CD4-positive, alpha-beta T cell treated with Interleukin-10 for 1 hour (primary cell): Measurements from ENCODE around the gene HSPA4L.

Experiments used
- DNase-seq: peaks from one replicate; pipeline ENCODE4 v3.0.0-alpha.2; 2020

HSPA4L gene

DNA sequence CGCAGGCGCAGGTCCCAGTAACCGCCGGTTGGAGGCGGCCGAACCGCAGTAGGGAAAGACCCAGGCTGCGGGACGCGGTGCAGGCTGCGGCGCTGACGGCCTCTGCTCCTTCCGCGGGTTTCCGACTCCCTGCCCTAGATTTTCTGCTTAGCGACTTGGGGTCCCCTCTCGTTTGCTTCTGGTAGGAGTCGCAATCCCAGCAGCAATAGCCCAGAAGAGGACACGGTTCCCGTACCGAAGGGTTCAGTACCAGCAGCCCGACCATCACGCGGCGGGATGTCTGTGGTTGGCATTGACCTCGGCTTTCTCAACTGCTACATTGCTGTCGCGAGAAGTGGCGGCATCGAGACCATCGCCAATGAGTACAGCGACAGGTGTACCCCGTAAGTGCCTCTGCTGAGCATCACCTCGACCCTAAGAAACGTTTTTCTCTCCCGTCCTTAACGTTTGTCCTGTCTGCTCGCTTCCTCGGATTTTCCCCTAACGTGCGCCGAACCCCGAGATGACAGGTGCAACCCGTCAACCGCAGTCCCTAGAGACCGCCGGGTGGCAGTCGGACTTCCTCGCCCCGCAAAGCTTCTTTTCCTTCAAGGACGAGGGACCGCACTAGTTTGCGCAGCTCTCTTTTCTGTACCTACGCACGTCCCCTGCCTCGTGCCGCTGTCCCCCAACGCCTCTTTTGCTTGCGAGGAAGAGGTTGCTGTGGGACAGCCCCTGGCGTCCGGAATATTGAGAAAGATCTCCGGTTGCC is at the start of gene HSPA4L:
Gene HSPA4L, plus strand, starts transcription at position 48 of the 751 bp plus-strand sequence. Its CDS starts 229 bp downstream, at position 277.
- peak; percentile 38 for DNase-seq

DNA sequence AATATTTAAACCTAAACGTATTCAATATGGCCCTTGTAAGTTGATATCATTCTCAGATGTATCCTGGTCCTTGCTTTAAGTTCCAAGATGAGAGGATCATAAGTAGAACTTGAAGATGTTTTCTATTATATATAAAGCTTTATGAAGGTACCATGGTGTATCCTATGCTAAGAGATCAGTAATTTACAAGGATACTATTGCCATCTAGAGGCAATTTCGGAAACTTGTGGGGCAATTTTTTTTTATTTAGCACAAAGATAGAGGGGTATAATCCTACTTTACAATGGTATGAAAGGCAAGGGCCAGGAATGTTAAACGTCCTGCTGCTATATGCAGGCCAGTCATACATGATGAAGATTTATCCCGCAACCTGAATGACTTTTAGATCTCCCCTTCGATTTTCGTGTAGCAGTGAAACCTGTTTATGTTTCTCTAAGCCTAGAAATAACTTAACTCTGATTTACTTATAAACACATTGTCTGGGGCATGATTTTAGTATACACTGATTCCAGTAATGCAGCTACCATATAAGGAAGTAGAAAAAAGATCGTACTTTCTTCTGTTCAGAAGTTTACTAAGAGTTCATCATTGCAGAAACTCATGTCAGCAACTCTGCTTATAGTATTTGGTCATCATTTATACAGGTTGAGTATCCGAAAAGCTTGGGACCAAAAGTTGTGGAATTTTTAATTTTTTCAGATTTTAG is 49.3 kb upstream of the HSPA4L start:
- DNase-seq = no peak

DNA sequence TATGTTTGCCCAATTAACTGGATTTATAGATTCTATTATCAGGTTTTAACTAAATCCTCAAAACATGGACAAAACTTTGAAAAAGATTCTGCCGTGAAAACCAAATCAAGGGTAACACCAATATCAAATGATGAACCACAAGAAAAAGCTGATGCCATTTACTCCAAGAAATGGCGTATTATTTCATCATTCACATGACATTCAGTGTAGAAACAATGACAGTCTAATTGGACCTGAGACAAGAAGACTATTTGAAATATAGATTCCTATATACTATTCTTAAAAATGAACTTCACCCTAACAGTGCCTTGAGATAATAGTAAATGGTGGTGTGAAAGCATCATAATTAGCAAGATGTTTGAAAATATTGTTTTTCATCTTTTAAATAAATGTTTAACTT is 47.1 kb upstream of the HSPA4L start:
- no peak for DNase-seq

DNA sequence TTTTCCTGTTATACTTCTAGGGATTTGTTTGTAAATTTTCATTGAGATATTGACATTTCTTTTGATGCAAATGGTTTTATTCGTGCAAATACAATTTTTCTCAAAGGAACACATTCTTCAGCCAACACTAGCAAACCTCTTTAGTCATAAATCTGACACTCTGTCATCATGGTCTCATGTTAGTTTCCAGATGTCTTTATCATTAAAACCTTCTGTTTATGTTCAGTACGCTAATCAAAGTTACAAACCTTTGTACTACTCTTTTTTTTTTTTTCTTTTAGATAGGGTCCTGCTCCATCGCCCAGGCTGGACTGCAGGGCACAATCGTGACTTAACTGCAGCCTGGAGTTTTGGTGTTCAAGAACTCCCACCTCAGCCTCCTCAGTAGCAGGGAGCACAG is 44.8 kb upstream of the HSPA4L start:
- no peak for DNase-seq

DNA sequence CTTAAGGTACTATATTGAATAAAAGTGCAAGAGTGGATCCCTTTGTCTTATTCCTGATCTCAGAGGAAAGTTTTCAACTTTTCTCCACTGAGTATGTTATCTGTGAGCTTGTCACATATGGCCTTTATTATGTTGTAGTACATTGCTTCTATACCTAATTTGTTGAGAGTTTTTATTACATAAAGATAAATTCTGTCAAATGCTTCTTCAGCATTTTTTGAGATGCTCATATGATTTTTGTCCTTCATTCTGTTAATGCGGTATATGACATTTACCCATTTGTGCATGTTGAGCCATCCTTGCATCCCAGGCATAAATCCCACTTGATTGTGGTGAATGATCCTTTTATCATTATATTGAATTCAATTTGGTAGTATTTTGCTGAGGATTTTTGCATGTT is 40.9 kb upstream of the HSPA4L start:
- no peak for DNase-seq

DNA sequence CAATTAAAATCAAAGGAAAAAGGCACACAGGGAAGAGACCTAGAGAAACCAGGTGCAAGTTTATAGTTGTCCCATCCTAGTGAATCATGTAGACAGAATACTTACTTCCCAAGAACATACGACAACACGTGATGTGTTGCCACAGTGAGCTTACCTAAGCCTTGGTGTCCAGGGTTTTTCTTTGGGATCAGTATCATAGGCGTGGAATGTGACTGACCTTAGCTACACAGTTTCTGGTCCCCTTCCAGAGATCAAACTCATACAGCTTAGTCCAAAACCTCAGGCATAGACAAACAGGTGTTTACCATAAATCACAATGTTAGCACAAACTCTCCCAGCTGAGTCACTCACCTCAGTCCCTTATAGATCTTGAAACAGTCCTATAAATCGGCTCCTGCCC is 34.2 kb upstream of the HSPA4L start:
- DNase-seq = no peak

DNA sequence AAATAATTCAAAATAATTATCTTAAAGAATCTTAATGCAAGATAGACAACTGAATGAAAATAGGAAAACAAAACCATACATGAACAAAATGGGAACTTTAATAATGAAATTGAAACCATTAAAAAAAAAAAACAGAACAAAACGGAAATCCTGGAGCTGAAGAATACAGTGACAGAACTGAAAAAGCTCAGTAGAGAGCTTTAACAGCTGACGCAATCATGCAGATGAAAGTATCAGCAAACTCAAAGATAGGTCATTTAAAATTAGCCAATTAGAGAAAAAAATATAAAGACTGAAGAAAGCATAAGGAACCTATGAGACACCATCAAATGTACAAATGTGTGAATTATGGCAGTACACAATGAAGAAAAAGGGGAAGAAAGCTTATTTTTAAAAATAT is 33.2 kb upstream of the HSPA4L start:
- DNase-seq = no peak

DNA sequence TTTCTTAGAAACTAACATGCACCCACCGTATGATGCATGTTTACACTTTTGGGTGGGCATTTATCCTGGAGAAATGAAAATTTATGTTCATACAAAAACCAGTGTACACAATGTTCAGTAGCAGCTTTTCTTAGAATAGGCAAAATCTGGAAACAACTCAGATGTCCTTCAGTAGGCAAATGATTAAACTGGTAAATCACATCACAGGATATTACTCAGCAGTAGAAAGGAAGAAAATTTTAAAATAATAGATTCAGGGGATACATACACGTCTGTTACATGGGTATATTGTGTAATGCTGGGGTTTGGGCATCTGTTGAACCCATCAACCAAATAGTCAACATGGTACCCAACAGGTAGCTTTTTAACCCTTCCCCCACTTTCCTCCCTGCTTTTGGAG is 25.2 kb upstream of the HSPA4L start:
- DNase-seq = no peak

DNA sequence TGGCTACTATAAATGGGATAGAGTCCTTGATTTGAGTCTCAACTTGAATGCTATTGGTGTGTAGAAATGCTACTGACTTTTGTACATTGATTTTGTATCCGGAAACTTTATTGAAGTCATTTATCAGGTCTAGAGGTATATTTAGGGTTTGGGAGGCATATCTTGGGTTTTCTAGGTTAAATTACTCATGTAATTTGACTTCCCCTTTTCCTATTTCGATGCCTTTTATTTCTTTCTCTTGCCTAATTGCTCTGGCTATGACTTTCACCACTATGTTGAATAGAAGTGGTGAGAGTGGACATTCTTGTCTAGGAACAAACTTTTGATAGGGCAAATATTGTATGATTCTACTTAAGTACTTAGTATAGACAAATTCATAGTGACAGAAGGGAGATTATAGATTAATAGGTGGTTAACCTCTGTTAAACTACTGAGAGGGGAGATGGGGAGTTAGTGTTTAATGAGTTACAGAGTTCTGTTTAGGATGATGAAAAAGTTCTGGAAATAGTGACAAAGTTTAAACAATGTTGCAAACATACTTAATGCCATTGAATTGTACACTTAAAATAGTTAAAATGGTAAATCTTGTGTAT is 22.8 kb upstream of the HSPA4L start:
- no peak for DNase-seq

DNA sequence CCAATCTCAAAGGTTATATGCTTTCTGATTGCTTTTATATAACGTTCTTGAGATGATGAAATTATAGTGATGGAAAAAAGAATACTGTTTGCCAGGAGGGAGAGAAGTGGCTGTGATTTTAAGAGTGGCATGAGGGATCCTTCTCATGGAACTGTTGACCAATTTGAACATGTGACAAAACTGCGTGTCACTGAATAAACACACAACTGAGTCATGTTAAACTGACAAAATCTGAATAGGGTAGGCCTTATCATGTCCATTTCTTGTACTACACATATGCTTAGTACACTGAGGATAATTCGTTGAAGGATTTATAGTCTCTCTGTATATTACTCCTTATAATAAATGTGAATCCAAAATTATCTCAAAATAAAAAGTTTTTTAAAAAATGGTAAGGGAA is 22.2 kb upstream of the HSPA4L start:
- no peak for DNase-seq

DNA sequence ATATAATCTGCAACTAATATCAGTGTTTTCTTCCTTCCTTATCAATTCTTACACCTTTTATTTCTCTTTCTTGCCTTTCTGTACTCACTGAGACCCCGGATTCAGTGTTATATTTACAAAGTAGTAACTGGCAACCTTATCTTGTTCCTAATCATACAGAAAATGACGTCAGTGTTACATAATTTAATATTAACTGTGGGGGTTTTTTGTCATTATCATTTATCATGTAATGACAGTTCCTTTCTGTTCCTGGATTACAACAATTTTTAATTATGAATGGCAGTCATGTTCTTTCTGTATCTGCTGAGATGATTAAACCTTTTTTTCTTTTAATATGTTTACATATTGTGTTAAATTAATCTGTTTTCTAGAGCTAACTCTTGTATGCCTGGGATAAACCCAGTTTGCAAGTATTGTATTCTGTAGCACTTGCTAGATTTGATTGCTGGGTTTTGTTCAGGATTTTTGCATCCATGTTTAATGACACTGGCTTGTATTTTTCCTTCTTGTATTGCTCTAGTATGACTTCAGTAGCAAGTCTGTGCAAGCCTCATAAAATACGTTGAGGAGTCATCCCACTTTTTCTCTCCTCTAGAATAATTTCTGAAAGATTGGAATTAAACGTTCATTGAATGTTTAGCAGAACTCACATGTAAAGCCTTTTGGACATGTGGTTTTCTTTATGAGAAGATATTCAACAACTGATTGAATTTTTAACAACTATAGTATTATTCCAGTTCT is 10.4 kb upstream of the HSPA4L start:
- DNase-seq = no peak

DNA sequence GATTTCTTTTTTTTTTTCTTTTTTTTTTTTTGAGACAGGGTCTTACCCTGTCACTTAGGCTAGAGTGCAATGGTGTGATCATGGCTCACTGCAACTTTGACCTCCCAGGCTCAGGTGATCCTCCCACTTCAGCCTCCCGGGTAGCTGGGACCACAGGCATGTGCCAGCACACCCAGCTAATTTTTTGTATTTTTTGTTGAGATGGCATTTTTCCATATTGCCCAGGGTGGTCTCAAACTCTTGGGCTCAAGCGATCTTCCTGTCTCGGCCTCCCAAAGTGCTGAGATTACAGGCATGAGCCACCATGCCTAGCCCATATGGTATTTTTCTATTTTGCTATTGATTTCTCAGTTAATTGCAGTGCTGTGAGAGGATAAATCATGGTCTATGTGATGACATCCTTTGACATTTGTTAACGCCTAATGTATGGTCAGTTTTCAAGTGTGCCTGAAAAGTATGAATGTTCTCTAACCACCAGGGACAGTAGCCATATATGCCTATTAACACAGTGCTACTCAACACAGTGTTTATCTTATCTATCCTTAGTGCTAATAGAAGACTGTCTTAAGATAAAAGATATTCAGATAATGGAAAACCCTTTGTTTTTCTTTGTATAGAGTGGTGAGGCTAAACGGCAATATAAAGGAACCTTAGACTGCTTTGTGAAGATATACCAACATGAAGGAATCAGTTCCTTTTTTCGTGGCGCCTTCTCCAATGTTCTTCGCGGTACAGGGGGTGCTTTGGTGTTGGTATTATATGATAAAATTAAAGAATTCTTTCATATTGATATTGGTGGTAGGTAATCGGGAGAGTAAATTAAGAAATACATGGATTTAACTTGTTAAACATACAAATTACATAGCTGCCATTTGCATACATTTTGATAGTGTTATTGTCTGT is 9.1 kb upstream of the HSPA4L start:
- no peak for DNase-seq

DNA sequence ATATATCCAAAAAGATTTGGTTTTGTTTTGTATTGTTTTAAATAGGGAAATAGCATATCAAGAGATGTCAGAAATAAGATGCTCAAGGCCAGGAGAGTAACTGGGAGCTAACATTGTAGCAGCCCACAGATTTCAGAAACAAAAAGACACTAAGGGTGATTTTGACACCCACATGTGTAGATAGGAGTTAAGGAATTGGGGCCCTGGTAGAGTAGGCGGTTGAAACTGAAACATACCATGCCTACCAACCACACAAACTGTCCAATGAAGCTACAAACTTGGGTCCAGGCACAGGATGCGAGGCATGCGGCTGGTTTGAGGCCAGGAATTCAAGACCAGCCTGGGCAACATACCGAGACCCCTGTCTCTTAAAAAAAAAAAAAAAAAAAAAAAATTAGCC is 6.3 kb upstream of the HSPA4L start:
- DNase-seq = no peak

DNA sequence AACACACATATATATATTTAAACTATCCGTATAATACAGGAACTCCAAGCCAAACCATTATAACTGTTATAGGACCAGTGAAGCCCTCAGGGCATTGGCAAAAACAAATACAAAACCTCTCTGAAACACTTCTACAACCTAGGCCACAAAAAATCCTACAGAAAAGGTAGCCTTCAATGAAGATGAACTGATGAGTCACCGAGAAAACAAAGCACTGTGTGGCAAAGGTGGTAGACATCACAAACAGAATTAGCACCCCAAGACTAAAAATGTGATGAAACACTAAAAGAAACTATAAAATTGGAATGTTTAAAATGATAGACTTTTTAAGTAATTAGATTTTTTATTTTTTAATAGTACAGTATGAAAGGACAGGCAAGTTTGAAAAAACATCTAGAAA is 5.5 kb upstream of the HSPA4L start:
- DNase-seq = no peak

DNA sequence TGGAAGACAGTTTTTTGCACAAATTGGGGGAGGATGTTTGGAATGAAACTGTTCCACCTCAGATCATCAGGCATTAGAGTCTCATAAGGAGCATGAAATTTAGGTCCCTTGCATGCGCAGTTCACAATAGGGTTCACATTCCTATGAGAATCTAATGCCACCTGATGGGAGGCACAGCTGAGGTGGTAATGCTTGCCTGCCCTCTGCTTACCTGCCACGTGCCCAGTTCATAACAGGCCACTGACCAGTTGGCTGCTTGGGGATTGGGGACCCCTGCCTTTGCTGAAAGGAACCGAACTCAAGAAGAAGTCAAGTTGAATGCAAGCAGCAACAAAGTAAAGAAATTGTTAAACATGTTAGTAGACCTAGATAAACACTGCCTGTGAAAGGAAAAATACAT is 4.6 kb upstream of the HSPA4L start:
- DNase-seq = no peak

DNA sequence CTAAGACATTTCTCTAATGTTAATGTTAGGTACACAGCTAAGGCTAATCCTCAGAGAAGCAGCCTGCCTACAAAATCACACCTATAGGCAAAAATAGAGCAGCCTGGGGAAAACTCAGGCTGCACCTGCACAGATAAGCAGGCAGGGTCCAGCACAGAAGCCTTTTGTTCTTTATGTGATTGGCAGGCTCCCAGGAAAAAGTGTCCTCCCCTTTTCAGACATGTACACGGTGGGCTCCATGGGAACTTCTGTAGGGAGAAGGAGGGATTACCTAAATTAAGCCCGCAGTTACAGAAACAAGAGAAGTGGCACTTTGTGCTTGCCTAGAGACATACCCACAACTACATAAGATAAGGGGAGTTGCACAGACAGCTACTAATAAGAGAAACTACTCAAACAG is 4.0 kb upstream of the HSPA4L start:
- DNase-seq = no peak

DNA sequence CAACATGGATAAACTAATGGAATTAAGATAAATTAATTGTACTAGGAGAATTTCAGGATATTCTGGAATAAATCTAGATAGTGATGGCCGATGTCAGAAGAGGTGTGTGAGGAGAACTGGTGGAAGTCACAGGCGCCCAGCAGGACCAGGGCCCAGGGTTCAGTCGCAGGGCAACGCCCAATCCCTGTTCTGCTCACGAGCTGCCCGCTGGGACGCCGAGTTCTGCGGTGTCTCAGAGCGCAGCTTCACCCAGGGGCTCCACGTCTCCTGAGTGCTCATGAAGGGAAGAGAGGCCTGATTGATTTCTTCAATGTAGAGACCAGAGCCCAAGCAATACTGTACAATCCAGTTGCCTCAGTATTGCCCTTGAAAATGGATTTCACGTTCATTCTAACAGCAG is 1.5 kb upstream of the HSPA4L start:
- no peak for DNase-seq

DNA sequence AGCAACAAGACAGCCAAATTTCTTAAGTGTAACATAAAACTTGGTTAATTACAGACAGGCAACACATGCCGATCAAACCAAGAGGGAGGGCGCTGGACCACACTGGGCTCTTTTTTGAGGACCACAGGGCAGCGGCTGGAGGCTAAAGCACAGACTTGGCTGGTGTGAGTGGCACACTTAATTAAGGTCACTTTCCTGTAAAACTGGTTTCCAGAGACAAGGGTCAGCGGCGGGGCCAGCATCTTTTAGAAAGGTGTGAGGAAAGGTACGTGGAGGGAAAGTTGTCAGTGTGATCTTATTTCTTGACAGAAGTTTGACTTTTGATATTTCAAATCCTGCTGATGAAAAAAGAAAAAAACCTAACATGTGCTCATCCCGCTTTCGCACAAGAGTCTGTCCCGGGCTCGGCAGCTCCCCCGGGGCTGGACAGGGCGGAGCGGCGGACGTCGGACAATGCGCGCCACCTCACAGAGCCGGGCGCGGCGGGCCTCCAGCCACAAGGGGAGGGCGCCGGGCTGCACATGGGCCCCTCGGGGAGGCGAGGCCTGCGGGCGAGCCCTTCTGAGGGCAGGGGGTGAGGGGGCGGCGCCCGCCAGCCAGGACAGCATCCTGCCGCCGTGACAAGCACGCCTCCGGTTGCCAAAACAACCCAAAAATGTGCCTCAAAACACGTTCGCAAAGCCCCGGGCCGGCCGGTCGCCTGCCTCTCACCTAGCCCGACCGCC is 660 bp upstream of the HSPA4L start:
- no peak for DNase-seq

DNA sequence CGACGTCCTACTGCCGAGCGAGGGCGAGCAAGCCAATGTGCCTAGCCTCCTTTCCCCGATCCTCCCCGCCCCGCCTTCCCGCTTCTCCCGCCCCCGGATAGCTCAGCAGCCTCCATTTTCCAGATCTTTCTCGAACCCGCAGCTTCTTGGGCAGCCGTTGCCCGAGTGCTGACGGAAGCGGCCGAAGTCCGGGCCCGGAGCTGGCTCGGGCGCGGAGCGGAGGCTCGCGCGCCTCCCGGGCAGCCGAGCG is 172 bp upstream of the HSPA4L start:
- no peak for DNase-seq

DNA sequence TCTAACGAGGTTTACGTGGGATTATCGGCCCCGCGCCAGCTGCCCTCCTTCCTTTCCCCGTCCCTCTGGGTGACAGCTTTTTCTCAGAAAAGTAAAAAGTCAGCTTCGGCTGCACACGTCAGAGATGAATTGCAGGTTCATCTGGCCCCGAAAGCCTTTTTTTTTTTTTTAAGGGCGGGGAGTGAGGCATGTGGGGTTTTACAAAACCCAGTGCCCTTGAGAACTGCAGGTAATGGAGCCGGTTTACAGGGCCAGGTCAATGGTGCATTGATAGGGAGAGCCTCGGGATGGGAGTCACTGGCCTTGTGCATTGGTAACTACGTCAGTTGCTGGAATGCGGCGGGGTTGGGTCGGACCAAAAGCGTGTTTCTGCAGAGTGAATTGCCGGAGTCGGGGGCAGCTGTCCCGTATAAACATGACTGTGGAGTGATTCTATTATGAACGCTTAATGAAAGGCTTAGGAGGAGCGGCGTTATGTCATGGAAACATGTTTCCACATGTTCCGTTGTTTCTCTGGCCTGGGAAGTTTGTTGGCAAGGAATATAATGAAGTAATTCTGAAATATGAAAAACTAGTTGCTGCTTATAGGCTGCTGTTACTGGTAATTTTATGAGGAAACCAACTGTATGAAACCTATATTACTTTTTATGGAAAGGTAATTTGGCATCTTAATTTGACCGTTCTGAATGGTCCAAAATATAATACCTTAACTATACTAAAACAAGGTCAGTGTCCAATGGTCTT is 1.1 kb downstream of the HSPA4L start:
- no peak for DNase-seq
